Endothelial cell (in vitro differentiated cells): ENCODE measurements around the gene USP7. TPM values are rescaled to one million over a fixed set of nuclear protein-coding genes. Genes with fewer than 3 reads are reported as not detected.

ENCODE experiments used
- DNase-seq: peaks from one replicate; pipeline ENCODE4 v3.0.0; 2021; ENCODE audit warnings: low spot score
- H3K27ac Mint-ChIP-seq: one replicate; pipeline ENCODE4 v1.8.0; 2021; ENCODE audit warnings: mixed read lengths, inconsistent platforms; ENCODE audit not compliant: unreplicated experiment
- H3K27me3 Mint-ChIP-seq: one replicate; pipeline ENCODE4 v1.8.0; 2021; ENCODE audit warnings: mild to moderate bottlenecking, moderate library complexity, mixed read lengths, inconsistent platforms; ENCODE audit not compliant: unreplicated experiment
- H3K36me3 Mint-ChIP-seq: one replicate; pipeline ENCODE4 v1.8.0; 2021; ENCODE audit warnings: mild to moderate bottlenecking, low read depth, mixed read lengths, inconsistent platforms; ENCODE audit not compliant: unreplicated experiment
- H3K4me1 Mint-ChIP-seq: one replicate; pipeline ENCODE4 v1.8.0; 2021; ENCODE audit warnings: mild to moderate bottlenecking, mixed read lengths, inconsistent platforms; ENCODE audit not compliant: unreplicated experiment
- H3K4me3 Mint-ChIP-seq: one replicate; pipeline ENCODE4 v1.8.0; 2021; ENCODE audit warnings: mild to moderate bottlenecking, mixed read lengths, inconsistent platforms; ENCODE audit not compliant: unreplicated experiment
- H3K9me3 Mint-ChIP-seq: one replicate; pipeline ENCODE4 v1.8.0; 2021; ENCODE audit warnings: mixed read lengths, inconsistent platforms; ENCODE audit not compliant: unreplicated experiment
- total RNA-seq: library from RNA; stranded (reverse); fragmentation: NEBNext Ultra II Directional; extraction: Animal tissue kit (Norgen Biotek cat#: 25700); gene quantifications from one replicate; pipeline ENCODE4 v1.2.1, GENCODE V29; 2021; ENCODE audit not compliant: unreplicated experiment
- TF ChIP-seq, protein P1 (sequence below): fragments of 200-600 bp; sonication (generic); IDR thresholded peaks from one replicate; pipeline ENCODE4 v1.5.0; 2021; ENCODE audit warnings: antibody characterized with exemption; ENCODE audit not compliant: unreplicated experiment

USP7 gene
- total RNA-seq, 1 donor from 2014 or later = 122 TPM

DNA sequence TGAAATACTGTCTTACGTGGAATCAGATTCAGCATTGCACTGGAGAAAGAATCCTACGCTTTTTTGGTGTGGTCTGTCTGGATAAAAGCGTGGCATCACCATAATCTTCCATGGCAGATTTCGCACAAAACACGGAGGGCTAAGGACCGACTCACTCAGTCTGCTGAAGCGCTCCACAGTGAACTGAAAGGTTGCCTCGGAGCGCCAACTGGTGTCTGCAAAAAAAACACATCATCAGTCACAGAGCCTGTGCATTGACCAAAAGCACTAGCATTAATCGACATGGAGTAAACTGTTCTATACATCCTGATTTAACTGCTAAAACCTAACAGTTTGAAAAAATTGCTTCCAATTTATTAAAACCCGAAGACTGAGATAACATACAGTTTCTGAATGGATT, 40.5 kb downstream of the USP7 start:
- no peak for DNase-seq
- Mint-ChIP-seq H3K27ac (no peak overlapping the region), H3K27me3 (peaks cover 4% of the 10 kb centered on the region), H3K36me3 (peaks cover 31% of the 10 kb centered on the region), H3K4me3 (no peak overlapping the region), H3K9me3 (no peaks in the 10 kb centered on the region), H3K4me1 (no peaks in the 10 kb centered on the region)
- TF ChIP-seq, protein P1, sequence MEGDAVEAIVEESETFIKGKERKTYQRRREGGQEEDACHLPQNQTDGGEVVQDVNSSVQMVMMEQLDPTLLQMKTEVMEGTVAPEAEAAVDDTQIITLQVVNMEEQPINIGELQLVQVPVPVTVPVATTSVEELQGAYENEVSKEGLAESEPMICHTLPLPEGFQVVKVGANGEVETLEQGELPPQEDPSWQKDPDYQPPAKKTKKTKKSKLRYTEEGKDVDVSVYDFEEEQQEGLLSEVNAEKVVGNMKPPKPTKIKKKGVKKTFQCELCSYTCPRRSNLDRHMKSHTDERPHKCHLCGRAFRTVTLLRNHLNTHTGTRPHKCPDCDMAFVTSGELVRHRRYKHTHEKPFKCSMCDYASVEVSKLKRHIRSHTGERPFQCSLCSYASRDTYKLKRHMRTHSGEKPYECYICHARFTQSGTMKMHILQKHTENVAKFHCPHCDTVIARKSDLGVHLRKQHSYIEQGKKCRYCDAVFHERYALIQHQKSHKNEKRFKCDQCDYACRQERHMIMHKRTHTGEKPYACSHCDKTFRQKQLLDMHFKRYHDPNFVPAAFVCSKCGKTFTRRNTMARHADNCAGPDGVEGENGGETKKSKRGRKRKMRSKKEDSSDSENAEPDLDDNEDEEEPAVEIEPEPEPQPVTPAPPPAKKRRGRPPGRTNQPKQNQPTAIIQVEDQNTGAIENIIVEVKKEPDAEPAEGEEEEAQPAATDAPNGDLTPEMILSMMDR = no peak

DNA sequence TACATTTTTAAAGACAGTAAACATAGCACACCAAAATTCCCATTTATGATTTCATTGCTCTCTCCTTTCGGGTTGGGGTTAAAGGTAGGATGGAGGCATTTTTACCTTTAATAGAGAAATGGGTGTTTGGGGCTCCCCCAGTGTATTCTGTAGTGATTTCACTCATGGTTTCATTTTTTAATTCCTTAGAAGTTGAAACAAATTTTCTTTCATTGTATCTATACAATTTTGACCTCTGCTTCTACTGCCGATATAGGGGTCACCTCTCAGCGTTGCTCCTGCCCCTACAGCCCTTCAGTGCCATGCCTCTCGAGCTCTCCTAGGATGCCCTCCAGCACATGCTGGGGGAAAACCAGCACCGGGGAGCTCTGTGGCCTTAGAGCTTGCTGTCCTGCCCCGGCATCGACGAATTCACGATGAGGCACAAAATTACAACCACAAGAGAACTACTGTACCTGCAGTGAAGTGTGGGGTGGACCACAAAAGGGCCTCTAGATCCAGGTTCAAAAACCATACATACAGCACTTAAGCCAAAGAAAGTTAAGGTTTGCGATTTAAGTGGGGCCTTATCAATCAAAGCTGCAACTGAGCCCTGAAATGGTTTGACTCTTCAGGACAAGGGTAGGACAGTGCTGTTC, 42.2 kb downstream of the USP7 start:
- TF ChIP-seq, protein P1 = no peak
- no peaks in the 10 kb centered on the region for H3K9me3 Mint-ChIP-seq
- peaks cover 32% of the 10 kb centered on the region for H3K36me3 Mint-ChIP-seq
- no peak for DNase-seq
- H3K4me3 Mint-ChIP-seq = no peak overlapping the region
- no peak overlapping the region for H3K27ac Mint-ChIP-seq
- no peaks in the 10 kb centered on the region for H3K4me1 Mint-ChIP-seq
- peaks cover 4% of the 10 kb centered on the region for H3K27me3 Mint-ChIP-seq

DNA sequence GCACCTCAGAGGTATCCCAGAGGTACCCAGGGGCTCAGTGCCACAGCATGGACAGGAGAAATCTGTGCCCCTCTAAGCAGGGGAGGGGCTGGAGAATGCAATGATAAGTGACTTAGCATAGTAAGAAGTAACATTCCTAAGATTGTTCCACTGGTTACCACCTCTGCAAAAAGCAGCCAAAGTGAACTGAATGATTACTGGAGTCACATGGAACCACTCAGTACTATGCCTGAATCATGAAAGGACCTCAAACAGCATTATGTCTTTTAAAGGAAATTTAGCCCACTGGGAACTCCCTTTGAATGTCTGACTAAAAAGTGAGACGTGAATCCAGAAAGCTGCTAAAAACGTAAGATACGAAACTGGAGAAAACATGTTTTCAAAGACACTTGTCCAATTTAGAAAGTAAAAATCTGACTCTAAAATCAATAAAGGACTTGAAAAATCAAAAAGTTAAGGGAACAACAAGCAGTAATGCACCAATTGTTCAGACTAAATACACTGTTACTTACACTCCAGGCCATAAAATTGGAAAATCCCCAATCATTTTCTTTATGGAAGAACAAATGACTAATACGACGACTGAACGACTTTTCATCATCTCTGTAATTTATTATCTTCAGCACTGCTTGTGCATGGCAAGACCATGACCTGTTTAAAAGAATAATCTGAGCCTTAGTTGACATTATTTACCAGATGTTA, 42.9 kb downstream of the USP7 start:
- H3K36me3 Mint-ChIP-seq = peaks cover 38% of the 10 kb centered on the region
- no peak overlapping the region for H3K27ac Mint-ChIP-seq
- H3K9me3 Mint-ChIP-seq = no peaks in the 10 kb centered on the region
- no peak for DNase-seq
- no peaks in the 10 kb centered on the region for H3K4me1 Mint-ChIP-seq
- TF ChIP-seq, protein P1 = no peak
- no peak overlapping the region for H3K4me3 Mint-ChIP-seq
- peaks cover 4% of the 10 kb centered on the region for H3K27me3 Mint-ChIP-seq

DNA sequence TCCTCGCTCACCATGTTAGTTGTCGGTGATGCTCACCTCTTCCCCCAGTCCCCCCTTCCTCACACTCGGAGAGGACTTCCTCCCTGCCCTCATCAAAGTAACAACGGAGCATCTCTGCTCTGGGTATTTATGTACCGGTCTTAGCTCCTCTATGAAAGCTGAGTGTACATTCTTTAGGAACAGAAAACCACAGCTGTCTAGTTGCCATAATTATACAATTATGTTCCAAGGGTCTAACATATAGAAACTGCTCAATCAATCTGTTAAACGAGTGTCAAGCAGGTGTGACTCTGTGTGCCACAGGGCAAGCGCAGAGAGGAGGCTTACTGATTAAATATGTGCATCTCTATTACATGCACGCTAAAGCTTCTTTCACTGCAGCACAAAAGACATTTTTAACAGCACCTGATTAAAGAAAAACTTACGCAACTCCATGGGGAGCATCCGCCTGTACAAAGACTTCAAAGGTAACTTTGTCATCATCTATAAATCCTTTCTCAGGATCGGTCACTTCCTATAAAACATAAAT, 43.7 kb downstream of the USP7 start:
- DNase-seq = no peak
- TF ChIP-seq, protein P1 = no peak
- Mint-ChIP-seq H3K4me3 (no peak overlapping the region), H3K27me3 (peaks cover 4% of the 10 kb centered on the region), H3K9me3 (no peaks in the 10 kb centered on the region), H3K27ac (no peak overlapping the region), H3K4me1 (no peaks in the 10 kb centered on the region), H3K36me3 (peaks cover 42% of the 10 kb centered on the region)
